OCI-M2 (cell line): Measurements from ENCODE around the gene MLXIPL.
"Not testable (repeated sequence)": the region's sequence is repeated elsewhere in the genome, so short reads cannot be mapped to it uniquely, and the experiment has no call there.

Source experiments
- DNase-seq: peaks from one replicate; lab custom pipeline; 2025; ENCODE audit not compliant: unreplicated experiment; lab: John Stamatoyannopoulos, UW

The MLXIPL gene

GRCh38 chr7:73614937-73615336, 9.4 kb downstream of the MLXIPL start:
- DNase-seq: not testable (repeated sequence)

- no peak for DNase-seq
These were observed 10.2 kb downstream of the MLXIPL start for GRCh38 chr7:73613954-73614735.

- DNase-seq: no peak
These were observed 11.6 kb downstream of the MLXIPL start for GRCh38 chr7:73612598-73613269.

- no peak for DNase-seq
These were observed 13.2 kb downstream of the MLXIPL start for GRCh38 chr7:73611017-73611555.

GRCh38 chr7:73610105-73610504, 14.2 kb downstream of the MLXIPL start:
- DNase-seq: no peak

GRCh38 chr7:73607692-73607983, 16.7 kb downstream of the MLXIPL start:
- DNase-seq: not testable (repeated sequence)

GRCh38 chr7:73606801-73607691, 17.3 kb downstream of the MLXIPL start:
- DNase-seq: no peak

- no peak for DNase-seq
These were observed 18.6 kb downstream of the MLXIPL start for GRCh38 chr7:73605601-73606220.

- no peak for DNase-seq
These were observed 21.3 kb downstream of the MLXIPL start for GRCh38 chr7:73602721-73603651.

- DNase-seq: no peak
These were observed 24.4 kb downstream of the MLXIPL start for GRCh38 chr7:73599916-73600315.

GRCh38 chr7:73599151-73599882, 25.0 kb downstream of the MLXIPL start:
- no peak for DNase-seq

- no peak for DNase-seq
These were observed 26.1 kb downstream of the MLXIPL start for GRCh38 chr7:73597978-73598782.

GRCh38 chr7:73596191-73597065, 27.9 kb downstream of the MLXIPL start:
- DNase-seq: no peak

- DNase-seq: no peak
These were observed 29.0 kb downstream of the MLXIPL start for GRCh38 chr7:73595358-73595757.

GRCh38 chr7:73593207-73594045, 30.9 kb downstream of the MLXIPL start:
- DNase-seq: no peak

- DNase-seq: no peak
These were observed 37.4 kb downstream of the MLXIPL start for GRCh38 chr7:73586911-73587310.

- DNase-seq: no peak
These were observed 39.1 kb downstream of the MLXIPL start for GRCh38 chr7:73585196-73585595.
